ENCODE results near the gene NEMP1.

DNA sequence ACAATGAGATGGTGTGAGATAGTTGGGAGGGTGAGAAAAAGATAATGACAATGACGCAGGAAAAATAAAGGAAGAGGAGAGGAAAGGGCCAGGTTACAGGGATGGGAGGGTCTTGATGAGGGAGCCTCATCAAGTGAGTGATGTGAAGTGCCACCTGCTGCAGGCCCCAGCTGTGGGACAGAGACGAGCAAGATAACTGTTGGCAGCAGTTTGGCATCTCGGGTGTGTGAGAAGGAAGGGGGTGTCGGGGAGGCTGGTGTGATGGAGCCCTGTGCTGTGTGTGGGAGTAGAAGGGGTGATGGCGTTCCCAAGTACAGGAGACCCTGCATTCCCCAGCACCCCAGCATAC is 50.8 kb downstream of the NEMP1 start:
- TF ChIP-seq EP300 (IDR thresholded peaks at IDR 0.05; ENCODE audit: borderline replicate concordance) = no peak
- TF ChIP-seq YY1 (IDR thresholded peaks at IDR 0.05; ENCODE audit: low read depth) = no peak
- TF ChIP-seq, protein P1, sequence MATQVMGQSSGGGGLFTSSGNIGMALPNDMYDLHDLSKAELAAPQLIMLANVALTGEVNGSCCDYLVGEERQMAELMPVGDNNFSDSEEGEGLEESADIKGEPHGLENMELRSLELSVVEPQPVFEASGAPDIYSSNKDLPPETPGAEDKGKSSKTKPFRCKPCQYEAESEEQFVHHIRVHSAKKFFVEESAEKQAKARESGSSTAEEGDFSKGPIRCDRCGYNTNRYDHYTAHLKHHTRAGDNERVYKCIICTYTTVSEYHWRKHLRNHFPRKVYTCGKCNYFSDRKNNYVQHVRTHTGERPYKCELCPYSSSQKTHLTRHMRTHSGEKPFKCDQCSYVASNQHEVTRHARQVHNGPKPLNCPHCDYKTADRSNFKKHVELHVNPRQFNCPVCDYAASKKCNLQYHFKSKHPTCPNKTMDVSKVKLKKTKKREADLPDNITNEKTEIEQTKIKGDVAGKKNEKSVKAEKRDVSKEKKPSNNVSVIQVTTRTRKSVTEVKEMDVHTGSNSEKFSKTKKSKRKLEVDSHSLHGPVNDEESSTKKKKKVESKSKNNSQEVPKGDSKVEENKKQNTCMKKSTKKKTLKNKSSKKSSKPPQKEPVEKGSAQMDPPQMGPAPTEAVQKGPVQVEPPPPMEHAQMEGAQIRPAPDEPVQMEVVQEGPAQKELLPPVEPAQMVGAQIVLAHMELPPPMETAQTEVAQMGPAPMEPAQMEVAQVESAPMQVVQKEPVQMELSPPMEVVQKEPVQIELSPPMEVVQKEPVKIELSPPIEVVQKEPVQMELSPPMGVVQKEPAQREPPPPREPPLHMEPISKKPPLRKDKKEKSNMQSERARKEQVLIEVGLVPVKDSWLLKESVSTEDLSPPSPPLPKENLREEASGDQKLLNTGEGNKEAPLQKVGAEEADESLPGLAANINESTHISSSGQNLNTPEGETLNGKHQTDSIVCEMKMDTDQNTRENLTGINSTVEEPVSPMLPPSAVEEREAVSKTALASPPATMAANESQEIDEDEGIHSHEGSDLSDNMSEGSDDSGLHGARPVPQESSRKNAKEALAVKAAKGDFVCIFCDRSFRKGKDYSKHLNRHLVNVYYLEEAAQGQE (IDR thresholded peaks at IDR 0.05; ENCODE audit: low read depth) = no peak
- no peak for TF ChIP-seq CEBPB (IDR thresholded peaks at IDR 0.05)
- no peak for TF ChIP-seq FOXM1 (IDR thresholded peaks at IDR 0.05; ENCODE audit: borderline replicate concordance, low read depth)
- no peak for TF ChIP-seq TAF1 (IDR thresholded peaks at IDR 0.05; ENCODE audit: low read depth)
- TF ChIP-seq CREB1 (IDR thresholded peaks at IDR 0.05; ENCODE audit: low read depth) = no peak
- TF ChIP-seq ZBTB7A (IDR thresholded peaks at IDR 0.05; ENCODE audit: low read depth) = no peak
- TF ChIP-seq, protein P2, sequence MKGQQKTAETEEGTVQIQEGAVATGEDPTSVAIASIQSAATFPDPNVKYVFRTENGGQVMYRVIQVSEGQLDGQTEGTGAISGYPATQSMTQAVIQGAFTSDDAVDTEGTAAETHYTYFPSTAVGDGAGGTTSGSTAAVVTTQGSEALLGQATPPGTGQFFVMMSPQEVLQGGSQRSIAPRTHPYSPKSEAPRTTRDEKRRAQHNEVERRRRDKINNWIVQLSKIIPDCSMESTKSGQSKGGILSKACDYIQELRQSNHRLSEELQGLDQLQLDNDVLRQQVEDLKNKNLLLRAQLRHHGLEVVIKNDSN (IDR thresholded peaks at IDR 0.05) = no peak
- TF ChIP-seq RAD21 (IDR thresholded peaks at IDR 0.05; ENCODE audit: low read depth) = no peak
- no peak for TF ChIP-seq NFIC (IDR thresholded peaks at IDR 0.05)
- TF ChIP-seq TEAD4 (IDR thresholded peaks at IDR 0.05) = no peak

All from Ishikawa (cell line).